K562 (cell line): ENCODE measurements around the gene ZNRF2. TPM values are rescaled to one million over a fixed set of nuclear protein-coding genes. Genes with fewer than 3 reads are reported as not detected.

Source experiments
- ATAC-seq: fragments of 200-7000 bp; cut with Tn5 transposase; 3 replicates; pipeline ENCODE4 v1.9.1; 2020; ENCODE audit warnings: moderate library complexity
- BruUV-seq: library from RNA; stranded (reverse); fragments of 400-500 nt; replicated peaks from 2 replicates; lab custom pipeline; 2021; lab: Mats Ljungman, UMichigan
- CTCF ChIA-PET: fragments of 300-600 bp; formaldehyde crosslinking; extraction: SDS; loops from one replicate; lab custom pipeline; 2021; ENCODE audit warnings: low intra/inter-chr PET ratio; lab: Yijun Ruan, JAX
- POLR2A ChIA-PET: fragments of 300-600, 350-650 bp; sonication (Branson Sonifier 250); formaldehyde crosslinking; extraction: SDS; loops from one replicate; lab custom pipeline; 2021; ENCODE audit warnings: antibody characterized with exemption, inconsistent platforms; lab: Yijun Ruan, JAX
- DNase-seq, 4 experiments: peaks; one replicate each; pipeline versions ENCODE4 v3.0.0 to v3.0.0-alpha.2; 2011 to 2018; ENCODE audit warnings: low spot score in 3 of 4, mixed read lengths in 3 of 4; ENCODE audit errors: extremely low read depth in 1 of 4
- FAIRE-seq: peaks from 2 replicates; lab custom pipeline; 2011; peaks lifted over from hg19 to GRCh38; lab: Jason Lieb, UNC
- H2AFZ ChIP-seq: 2 replicates; pipeline ENCODE4 v1.6.0; 2011; ENCODE audit warnings: low read depth, low read length, control low read depth, inconsistent platforms
- H3K27ac ChIP-seq: fragments of 200-600 bp; 3 replicates; pipeline ENCODE4 v1.8.0; 2011; ENCODE audit warnings: low read depth, mild to moderate bottlenecking, control low read depth, inconsistent platforms, low read length, moderate library complexity, mixed read lengths; ENCODE audit errors: extremely low read depth
- H3K27me3 ChIP-seq, 2 experiments: fragments of 300-600 bp in 1 of 2; 2 replicates in 1 of 2; 3 replicates in 1 of 2; pipeline versions ENCODE4 v1.6.0 to v1.8.0; 2011; ENCODE audit warnings: inconsistent platforms in 2 of 2, low read length in 2 of 2, mild to moderate bottlenecking in 1 of 2, mixed read lengths in 1 of 2, moderate library complexity in 1 of 2; ENCODE audit not compliant: control insufficient read depth in 2 of 2, insufficient read depth in 2 of 2
- H3K36me3 ChIP-seq: fragments of 300-600 bp; 3 replicates; pipeline ENCODE4 v1.8.0; 2011; ENCODE audit warnings: mild to moderate bottlenecking, low read length, inconsistent platforms; ENCODE audit not compliant: control insufficient read depth, insufficient read depth
- H3K4me1 ChIP-seq, 2 experiments: fragments of 200-600 bp in 1 of 2; replicated peaks in 1 of 2; 2 replicates in 1 of 2; 3 replicates in 1 of 2; pipeline versions ENCODE4 v1.5.1 to v1.8.0; 2011; ENCODE audit warnings: inconsistent platforms in 2 of 2, low read length in 2 of 2, mild to moderate bottlenecking in 1 of 2, mixed read lengths in 1 of 2, moderate library complexity in 1 of 2; ENCODE audit not compliant: control insufficient read depth in 2 of 2, insufficient read depth in 2 of 2
- H3K4me2 ChIP-seq: 2 replicates; pipeline ENCODE4 v1.6.1; 2011; ENCODE audit warnings: low read length, control low read depth, inconsistent platforms, mixed read lengths; ENCODE audit not compliant: insufficient read depth
- H3K4me3 ChIP-seq: fragments of 200-600 bp; sonication (generic), shearing (Covaris generic); 2 replicates; pipeline ENCODE4 v1.5.1; 2016; ENCODE audit warnings: control low read depth, inconsistent platforms
- H3K79me2 ChIP-seq: fragments of 200-600 bp; 3 replicates; pipeline ENCODE4 v1.8.0; 2011; ENCODE audit warnings: low read length, inconsistent platforms; ENCODE audit not compliant: control insufficient read depth, insufficient read depth
- H3K9ac ChIP-seq, 2 experiments: 2 replicates each; pipeline versions ENCODE4 v1.6.0 to v1.6.1; 2011; ENCODE audit warnings: low read depth in 2 of 2, low read length in 2 of 2, control low read depth in 1 of 2, inconsistent platforms in 1 of 2, mild to moderate bottlenecking in 1 of 2, mixed read lengths in 1 of 2; ENCODE audit not compliant: insufficient read depth in 1 of 2
- H3K9me1 ChIP-seq: one replicate; pipeline ENCODE4 v1.6.0; 2011; ENCODE audit warnings: inconsistent platforms, mild to moderate bottlenecking, low read length, moderate library complexity; ENCODE audit not compliant: control insufficient read depth, insufficient read depth
- H3K9me3 ChIP-seq: replicated peaks from 2 replicates; pipeline ENCODE4 v1.5.1; 2011; ENCODE audit warnings: low read depth, low read length, inconsistent platforms; ENCODE audit not compliant: control insufficient read depth, insufficient read depth
- H4K20me1 ChIP-seq: replicated peaks from 2 replicates; pipeline ENCODE4 v1.6.1; 2011; ENCODE audit warnings: low read length, inconsistent platforms, mixed read lengths; ENCODE audit not compliant: control insufficient read depth, insufficient read depth
- ELF1 ChIP-seq: fragments of 200-800 bp; sonication (Bioruptor generic); IDR thresholded peaks from 2 replicates; pipeline ENCODE4 v1.6.1; 2016; ENCODE audit warnings: missing genetic modification characterization, missing compliant biosample characterization
- NFYB ChIP-seq: IDR thresholded peaks from 2 replicates; pipeline ENCODE4 v1.6.1; 2011; ENCODE audit warnings: mild to moderate bottlenecking, moderate library complexity; ENCODE audit not compliant: insufficient read length; ENCODE audit errors: extremely low read depth
- PHTF2 ChIP-seq: fragments of 250-450 bp; sonication (Bioruptor Pico); IDR thresholded peaks from 2 replicates; pipeline ENCODE4 v1.5.0; 2021; ENCODE audit warnings: mild to moderate bottlenecking
- POLR2H ChIP-seq: IDR thresholded peaks from 2 replicates; pipeline ENCODE4 v1.6.1; 2016; ENCODE audit warnings: missing genetic modification characterization, low read depth, mild to moderate bottlenecking, control low read depth, missing compliant biosample characterization, moderate library complexity
- RBM17 ChIP-seq: fragments of 200-400 bp; formaldehyde crosslinking; IDR thresholded peaks from 2 replicates; pipeline ENCODE4 v1.6.1; 2017; ENCODE audit warnings: low read depth, mild to moderate bottlenecking, low read length, borderline replicate concordance
- RBM34 ChIP-seq: fragments of 200-400 bp; formaldehyde crosslinking; IDR thresholded peaks from 2 replicates; pipeline ENCODE4 v1.6.1; 2018; ENCODE audit warnings: low read length, borderline replicate concordance; ENCODE audit not compliant: insufficient read depth
- RCOR1 ChIP-seq, 2 experiments: IDR thresholded peaks; 2 replicates each; pipeline ENCODE4 v1.6.1; 2012; ENCODE audit warnings: low read depth in 2 of 2, low read length in 2 of 2, borderline replicate concordance in 1 of 2, improper control_type of control experiment in 1 of 2
- SMAD2 ChIP-seq: fragments of 150-350 bp; IDR thresholded peaks from 2 replicates; pipeline ENCODE4 v1.6.1; 2014; ENCODE audit warnings: low read depth, mild to moderate bottlenecking, low read length
- TAF7 ChIP-seq: fragments of 450-650 bp; IDR thresholded peaks from 2 replicates; pipeline ENCODE4 v1.6.1; 2016; ENCODE audit warnings: missing genetic modification characterization, missing compliant biosample characterization
- THRAP3 ChIP-seq: fragments of 450-650 bp; IDR thresholded peaks from 2 replicates; pipeline ENCODE4 v1.6.1; 2016; ENCODE audit warnings: mild to moderate bottlenecking, inconsistent platforms, borderline replicate concordance
- ZNF124 ChIP-seq: sonication (generic); formaldehyde crosslinking; IDR thresholded peaks from 2 replicates; pipeline ENCODE4 v1.8.1; 2022; ENCODE audit warnings: missing genetic modification reagents
- ZNF175 ChIP-seq: fragments of 200-800 bp; sonication (Bioruptor generic); IDR thresholded peaks from 2 replicates; pipeline ENCODE4 v1.6.1; 2016; ENCODE audit warnings: low read depth, mild to moderate bottlenecking, missing genetic modification characterization, missing compliant biosample characterization
- ZNF24 ChIP-seq: fragments of 450-650 bp; IDR thresholded peaks from 2 replicates; pipeline ENCODE4 v1.6.1; 2016
- ZNF253 ChIP-seq: fragments of 250-450 bp; sonication (Bioruptor Pico); conservative IDR thresholded peaks from 2 replicates; pipeline ENCODE4 v1.6.1; 2021; ENCODE audit warnings: mild to moderate bottlenecking
- WGBS: fragments of 100-300 bp; shearing (Covaris generic); methylation state at CpG from one replicate; pipeline ENCODE4 v1.1.6; 2016; ENCODE audit warnings: low coverage, mixed read lengths; ENCODE audit not compliant: insufficient coverage; ENCODE audit errors: missing lambda C conversion rate; 5-methylcytosine and 5-hydroxymethylcytosine counted together
- in situ Hi-C: fragments of 300-500 bp; cut with MboI; formaldehyde crosslinking; loops from 4 replicates; pipeline ENCODE4 v1.15.0; 2018; ENCODE audit warnings: inconsistent platforms, mixed read lengths
- intact Hi-C: fragments of 100-400 bp; cut with micrococcal nuclease; formaldehyde crosslinking; loops from 2 replicates; pipeline ENCODE4 v1.14.2; 2022
- polyA plus RNA-seq, 8 experiments: library from polyadenylated mRNA; depleted of rRNA in 4 of 8; stranded (reverse) in 5 of 8; unstranded in 3 of 8; fragments of >200 nt; fragmentation: Nextera tagmentation in 2 of 8; fragmentation: Illumina TruSeq in 1 of 8; extraction: Ambion mirVana in 2 of 8; extraction: Trizol in 1 of 8; gene quantifications; 2 replicates each; pipeline versions ENCODE4 v1.2.1 to v1.2.3, GENCODE V29; 2011 to 2014; ENCODE audit warnings: inconsistent platforms in 1 of 8, missing spikeins in 1 of 8
- total RNA-seq, 7 experiments: library from RNA; depleted of rRNA in 6 of 7; stranded (reverse); fragments of >200 nt in 6 of 7; fragmentation: Illumina TruSeq in 2 of 7; extraction: Trizol in 2 of 7; gene quantifications; 2 replicates each; pipeline versions ENCODE4 v1.2.1 to v1.2.3, GENCODE V29; 2011 to 2021; ENCODE audit warnings: low replicate concordance in 1 of 7
- TF ChIP-seq, protein P1 (sequence below): sonication (generic); formaldehyde crosslinking; IDR thresholded peaks from 2 replicates; pipeline ENCODE4 v1.8.0; 2022; ENCODE audit warnings: mild to moderate bottlenecking, missing genetic modification reagents

Gene ZNRF2
- total and polyA plus RNA-seq, 9 of the 15 experiments (the other 6 are each of a cell fraction or from before 2014, with no cell fraction given), result 1.1 to 13.9 (median 5.5) TPM

DNA sequence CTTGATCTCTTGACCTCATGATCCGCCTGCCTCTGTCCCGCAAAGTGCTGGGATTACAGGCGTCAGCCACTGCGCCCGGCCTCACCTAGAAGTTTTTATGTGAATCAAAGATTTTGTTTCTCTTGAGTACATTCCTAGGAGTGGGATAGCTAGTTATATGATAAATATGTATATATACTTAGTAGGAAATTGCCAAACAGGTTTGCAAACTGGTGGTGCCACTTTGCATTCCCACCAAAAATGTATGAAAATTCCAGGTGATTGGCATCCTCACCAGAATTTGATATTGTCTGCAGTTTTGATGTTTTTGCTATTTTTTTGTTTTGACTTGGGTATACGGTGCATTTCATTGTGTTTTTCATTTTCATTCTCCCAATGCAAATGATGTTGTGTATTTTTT, 107.4 kb downstream of the ZNRF2 start:
- ATAC-seq (no peak), FAIRE-seq (no peak)
- no peaks in the 10 kb centered on the region for H3K9me1 ChIP-seq
- no peaks in the 10 kb centered on the region for H3K4me1 ChIP-seq
- H3K79me2 ChIP-seq, result no peaks in the 10 kb centered on the region
- BruUV-seq, result no TSS peak
- in situ Hi-C loops, result no loop called here
- POLR2A ChIA-PET, result interaction anchor here (1.3 kb wide), 1 partner anchor 25 kb away, joined by 4 read pairs; no protein-coding TSS in a partner anchor
- H4K20me1 ChIP-seq, result no peaks in the 10 kb centered on the region
- H3K9me3 ChIP-seq, result no peaks in the 10 kb centered on the region
- no peak overlapping the region for H3K27ac ChIP-seq
- no peaks in the 10 kb centered on the region for H3K27me3 ChIP-seq
- TF ChIP-seq POLR2H (tag) (no peak), ZNF175 (no peak), PHTF2 (CRISPR knock-in tag) (no peak), ZNF253 (no peak), RBM34 (no peak), ELF1 (tag) (no peak), SMAD2 (no peak), TAF7 (tag) (no peak), ZNF24 (no peak), ZNF124 (no peak), RCOR1 (IDR thresholded peaks at IDR 0.05; ENCODE audit: borderline replicate concordance in 1 of 2, low read depth in 2 of 2, low read length in 2 of 2) (no peak), NFYB (no peak), THRAP3 (no peak), RBM17 (no peak)
- TF ChIP-seq, protein P1, sequence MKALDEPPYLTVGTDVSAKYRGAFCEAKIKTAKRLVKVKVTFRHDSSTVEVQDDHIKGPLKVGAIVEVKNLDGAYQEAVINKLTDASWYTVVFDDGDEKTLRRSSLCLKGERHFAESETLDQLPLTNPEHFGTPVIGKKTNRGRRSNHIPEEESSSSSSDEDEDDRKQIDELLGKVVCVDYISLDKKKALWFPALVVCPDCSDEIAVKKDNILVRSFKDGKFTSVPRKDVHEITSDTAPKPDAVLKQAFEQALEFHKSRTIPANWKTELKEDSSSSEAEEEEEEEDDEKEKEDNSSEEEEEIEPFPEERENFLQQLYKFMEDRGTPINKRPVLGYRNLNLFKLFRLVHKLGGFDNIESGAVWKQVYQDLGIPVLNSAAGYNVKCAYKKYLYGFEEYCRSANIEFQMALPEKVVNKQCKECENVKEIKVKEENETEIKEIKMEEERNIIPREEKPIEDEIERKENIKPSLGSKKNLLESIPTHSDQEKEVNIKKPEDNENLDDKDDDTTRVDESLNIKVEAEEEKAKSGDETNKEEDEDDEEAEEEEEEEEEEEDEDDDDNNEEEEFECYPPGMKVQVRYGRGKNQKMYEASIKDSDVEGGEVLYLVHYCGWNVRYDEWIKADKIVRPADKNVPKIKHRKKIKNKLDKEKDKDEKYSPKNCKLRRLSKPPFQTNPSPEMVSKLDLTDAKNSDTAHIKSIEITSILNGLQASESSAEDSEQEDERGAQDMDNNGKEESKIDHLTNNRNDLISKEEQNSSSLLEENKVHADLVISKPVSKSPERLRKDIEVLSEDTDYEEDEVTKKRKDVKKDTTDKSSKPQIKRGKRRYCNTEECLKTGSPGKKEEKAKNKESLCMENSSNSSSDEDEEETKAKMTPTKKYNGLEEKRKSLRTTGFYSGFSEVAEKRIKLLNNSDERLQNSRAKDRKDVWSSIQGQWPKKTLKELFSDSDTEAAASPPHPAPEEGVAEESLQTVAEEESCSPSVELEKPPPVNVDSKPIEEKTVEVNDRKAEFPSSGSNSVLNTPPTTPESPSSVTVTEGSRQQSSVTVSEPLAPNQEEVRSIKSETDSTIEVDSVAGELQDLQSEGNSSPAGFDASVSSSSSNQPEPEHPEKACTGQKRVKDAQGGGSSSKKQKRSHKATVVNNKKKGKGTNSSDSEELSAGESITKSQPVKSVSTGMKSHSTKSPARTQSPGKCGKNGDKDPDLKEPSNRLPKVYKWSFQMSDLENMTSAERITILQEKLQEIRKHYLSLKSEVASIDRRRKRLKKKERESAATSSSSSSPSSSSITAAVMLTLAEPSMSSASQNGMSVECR, result no peak
- TF ChIP-seq, all 486 proteins: peak for 0
- Histone ChIP-seq H3K36me3 (no peaks in the 10 kb centered on the region), H3K9ac (no peak overlapping the region), H2AFZ (no peak overlapping the region), H3K4me3 (no peak overlapping the region), H3K4me2 (no peak overlapping the region)
- intact Hi-C loops, result no loop called here
- CTCF ChIA-PET, result no interaction called here
- 77% methylated on average over 6 of the region's 6 CpGs for WGBS
- no peak for DNase-seq
